ENCODE measurements around the gene ZNRF2.

DNA sequence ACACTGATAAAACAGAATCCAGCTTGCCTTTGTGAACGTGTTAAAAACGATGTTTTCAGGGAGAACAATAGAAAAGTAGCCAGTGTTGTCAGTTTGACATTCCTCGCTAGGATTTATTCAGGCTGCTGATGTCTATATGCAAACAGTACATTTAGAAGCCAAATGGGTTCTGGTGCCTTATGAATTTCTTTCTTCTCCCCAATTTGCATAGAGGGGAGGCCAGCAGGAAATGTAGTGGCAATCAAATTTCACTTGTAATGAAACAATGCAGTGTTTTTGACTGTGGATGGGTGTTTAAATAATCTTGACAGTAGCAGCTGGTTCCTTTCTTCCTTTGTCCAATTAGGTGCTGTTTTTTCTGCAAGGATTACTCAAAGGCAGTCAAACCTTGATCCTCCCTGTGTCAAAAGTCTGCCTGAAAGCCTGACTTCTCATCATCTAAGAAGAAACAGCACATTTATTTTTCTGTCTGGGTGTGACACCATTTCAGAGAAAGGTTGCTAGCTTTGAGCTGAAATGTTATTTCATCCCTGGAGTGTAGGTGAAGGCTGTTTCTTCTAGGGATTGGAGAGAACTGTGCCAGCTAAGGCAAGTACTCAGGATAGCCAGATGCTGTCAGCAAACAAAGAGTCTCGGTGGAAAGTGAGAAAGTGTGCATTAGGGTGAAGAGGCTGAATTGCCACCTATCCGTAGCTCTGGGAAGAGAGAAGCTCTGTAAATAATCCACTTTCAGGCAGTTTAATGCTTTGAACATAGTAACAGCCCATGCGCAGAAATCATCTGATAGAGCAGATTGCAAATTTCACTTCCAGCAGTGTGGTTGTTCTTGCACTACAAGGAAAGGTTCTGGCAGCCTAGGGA lies 36.6 kb upstream of the ZNRF2 start:
- TF ChIP-seq POLR2A (IDR thresholded peaks at IDR 0.05) (no peak), CTCF (IDR thresholded peaks at IDR 0.05) (no peak)

Data from thyroid gland (tissue), 4 donors.